SK-N-SH treated with all-trans-retinoic acid at 6 μM for 48 hours (cell line): ENCODE results near the gene ZNF350.

ENCODE experiments used
- ARNTL ChIP-seq: fragments of 450-650 bp; formaldehyde crosslinking; IDR thresholded peaks from 2 replicates; pipeline ENCODE4 v1.5.0; 2020; ENCODE audit warnings: low read depth, mild to moderate bottlenecking, moderate library complexity, borderline replicate concordance
- CSDC2 ChIP-seq: fragments of 250-450 bp; sonication (Bioruptor Pico); IDR thresholded peaks from 2 replicates; pipeline ENCODE4 v1.5.0; 2020; ENCODE audit warnings: mild to moderate bottlenecking, moderate library complexity
- ISL1 ChIP-seq: fragments of 250-450 bp; sonication (Bioruptor Pico); IDR thresholded peaks from 2 replicates; pipeline ENCODE4 v2.1.2; 2022; ENCODE audit warnings: mild to moderate bottlenecking, moderate library complexity
- RARB ChIP-seq: fragments of 250-450 bp; sonication (Bioruptor Pico); IDR thresholded peaks from 2 replicates; pipeline ENCODE4 v1.8.0; 2021; ENCODE audit warnings: mild to moderate bottlenecking, moderate library complexity
- SNAI2 ChIP-seq: fragments of 250-450 bp; sonication (Bioruptor Pico); IDR thresholded peaks from 2 replicates; pipeline ENCODE4 v1.5.0; 2020; ENCODE audit warnings: mild to moderate bottlenecking, moderate library complexity
- TCF4 ChIP-seq: fragments of 250-450 bp; sonication (Bioruptor Pico); IDR thresholded peaks from 2 replicates; pipeline ENCODE4 v1.8.0; 2021; ENCODE audit warnings: mild to moderate bottlenecking, moderate library complexity, borderline replicate concordance
- ZFP30 ChIP-seq: fragments of 450-650 bp; formaldehyde crosslinking; IDR thresholded peaks from 2 replicates; pipeline ENCODE4 v1.5.0; 2022; ENCODE audit warnings: mild to moderate bottlenecking, moderate library complexity
- ZNF70 ChIP-seq: fragments of 450-650 bp; formaldehyde crosslinking; IDR thresholded peaks from 2 replicates; pipeline ENCODE4 v1.5.0; 2020; ENCODE audit warnings: mild to moderate bottlenecking, moderate library complexity
- ZNF8 ChIP-seq: fragments of 450-650 bp; formaldehyde crosslinking; IDR thresholded peaks from 2 replicates; pipeline ENCODE4 v1.5.0; 2020; ENCODE audit warnings: mild to moderate bottlenecking, moderate library complexity

DNA sequence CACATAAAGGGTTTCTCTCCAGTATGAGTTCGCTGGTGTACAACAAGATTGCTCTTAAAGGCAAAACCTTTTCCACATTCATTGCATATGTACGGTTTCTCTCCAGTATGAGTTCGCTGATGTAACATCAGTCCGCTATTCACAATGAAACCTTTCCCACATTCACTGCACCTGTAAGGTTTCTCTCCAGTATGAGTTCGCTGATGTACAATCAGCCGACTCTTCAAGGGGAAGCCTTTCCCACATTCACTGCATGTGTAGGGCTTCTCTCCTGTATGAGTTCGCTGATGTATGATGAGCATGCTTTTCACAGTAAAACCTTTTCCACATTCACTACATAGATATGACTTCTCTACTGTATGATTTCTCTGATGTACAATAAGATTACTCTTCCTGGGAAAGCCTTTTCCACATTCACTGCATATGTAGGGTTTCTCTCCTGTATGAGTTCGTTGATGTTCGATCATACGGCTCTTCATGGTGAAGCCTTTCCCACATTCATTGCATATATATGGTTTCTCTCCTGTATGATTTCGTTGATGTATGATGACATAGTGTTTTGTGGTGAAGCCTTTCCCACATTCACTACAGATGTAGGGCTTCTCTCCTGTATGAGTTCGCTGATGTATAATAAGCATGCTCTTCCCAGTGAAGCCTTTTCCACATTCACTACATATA, 47.5 kb upstream of the ZNF350 start:
- TF ChIP-seq CSDC2 (CRISPR knock-in tag): no peak
- TF ChIP-seq RARB: no peak
- TF ChIP-seq ZNF70: no peak
- no peak for TF ChIP-seq ZNF8 (CRISPR knock-in tag)
- TF ChIP-seq TCF4 (CRISPR knock-in tag): no peak
- no peak for TF ChIP-seq SNAI2 (CRISPR knock-in tag)
- TF ChIP-seq ISL1 (CRISPR knock-in tag): no peak
- TF ChIP-seq ARNTL (CRISPR knock-in tag): no peak
- TF ChIP-seq ZFP30 (CRISPR knock-in tag): no peak
